ENCODE measurements around the gene PPCDC. TPM values are rescaled to one million over a fixed set of nuclear protein-coding genes. Genes with fewer than 3 reads are reported as not detected.

PPCDC gene
- 19.8 and 20.7 TPM in 2 replicates for polyA plus RNA-seq (2012; rRNA removed)
- 8.5 and 11.6 TPM in 2 replicates for polyA plus RNA-seq (2012; cell fraction: cytosol; rRNA removed)
- polyA plus RNA-seq (2012; cell fraction: nucleus; rRNA removed): 20.1 and 21.1 TPM in 2 replicates

- H3K4me3 ChIP-seq (ENCODE audit: low read depth in 2 of 2, low read length in 1 of 2): peak within 1 kb of the TSS; percentile 94 to 97
- no peaks in the 10 kb centered on the region for H3K9me2 ChIP-seq
- CTCF ChIA-PET: interaction anchor here (0.6 to 10.3 kb wide), 8 partner anchors 17 to 344 kb away, joined by 3 to 238 read pairs (median 3); partner anchors contain the start of genes C15orf39 and SCAMP5
- 5% methylated on average over 28 of the region's 40 CpGs for WGBS (ENCODE audit: low lambda C conversion rate)
- peak within 1 kb of the TSS; percentile 63 to 89 for H3K27ac ChIP-seq (ENCODE audit: low read depth in 2 of 2, low read length in 1 of 2)
- H3K36me3 ChIP-seq (replicated peaks in 1 of 2; ENCODE audit: control insufficient read depth in 1 of 2, insufficient read depth in 2 of 2, low read length in 1 of 2): peaks cover 0 to 7% of the 10 kb centered on the region in 2 experiments
- peaks cover 0 to 6% of the 10 kb centered on the region in 2 experiments; a peak in 1 of 4 replicates for H3K4me1 ChIP-seq (ENCODE audit: control insufficient read depth in 1 of 2, insufficient read depth in 2 of 2, low read depth in 1 of 2, low read length in 1 of 2)
- TF ChIP-seq PBX3 (IDR thresholded peaks at IDR 0.05) (0 out of 2 replicates have a peak, but pooled peaks have one; percentile 21), CHD2 (IDR thresholded peaks at IDR 0.05; ENCODE audit: low read length, partially characterized antibody) (peak; percentile 100), FOXM1 (IDR thresholded peaks at IDR 0.05; ENCODE audit: low read depth) (no peak), YY1 (IDR thresholded peaks at IDR 0.05; ENCODE audit: low read depth) (0 out of 2 replicates have a peak, but pooled peaks have one; percentile 44), GATA2 (CRISPR knock-in tag; IDR thresholded peaks at IDR 0.05) (no peak), ZBTB33 (IDR thresholded peaks at IDR 0.05; ENCODE audit: borderline replicate concordance, low read depth) (peak; percentile 100), MAX (IDR thresholded peaks at IDR 0.05; ENCODE audit: low read depth) (peak; percentile 72), SIN3A (IDR thresholded peaks at IDR 0.05; ENCODE audit: borderline replicate concordance, low read depth, low read length) (peak; percentile 99), REST (IDR thresholded peaks at IDR 0.05; ENCODE audit: low read depth, low read length) (0 out of 2 replicates have a peak, but pooled peaks have one; percentile 51), POLR2AphosphoS5 (IDR thresholded peaks at IDR 0.05; ENCODE audit: low read depth, low read length) (peak; percentile 97), SMC3 (IDR thresholded peaks at IDR 0.05; ENCODE audit: low read depth, low read length) (no peak), RXRA (IDR thresholded peaks at IDR 0.05; ENCODE audit: borderline replicate concordance, low read depth) (no peak), TAF1 (IDR thresholded peaks at IDR 0.05; ENCODE audit: borderline replicate concordance, low read depth, low read length) (peak; percentile 91), TCF12 (IDR thresholded peaks at IDR 0.05) (peak; percentile 29), IRF3 (IDR thresholded peaks at IDR 0.05; ENCODE audit: low read depth, low read length) (no peak), GABPA (IDR thresholded peaks at IDR 0.05; ENCODE audit: low read depth) (no peak), ELF1 (IDR thresholded peaks at IDR 0.05) (peak; percentile 73), RCOR1 (IDR thresholded peaks at IDR 0.05; ENCODE audit: low read length) (no peak), NRF1 (IDR thresholded peaks at IDR 0.05; ENCODE audit: low read depth, low read length) (peak; percentile 37; the same call in 1 of the 2 replicates), USF2 (IDR thresholded peaks at IDR 0.05; ENCODE audit: borderline replicate concordance, low read depth, low read length) (no peak)
- peak within 1 kb of the TSS; percentile 99 for H3K4me2 ChIP-seq
- H3F3A ChIP-seq (replicated peaks; ENCODE audit: insufficient read depth): no peaks in the 10 kb centered on the region
- DNase-seq: peak; percentile 97
- peak within 1 kb of the TSS; percentile 94 for H2AFZ ChIP-seq (ENCODE audit: low read depth)
- POLR2A ChIA-PET: interaction anchor here (0.6 to 1.6 kb wide), 15 partner anchors 12 to 192 kb away, joined by 3 to 15 read pairs (median 4); partner anchors contain the start of genes C15orf39, COX5A, RPP25 and SCAMP5
- H3K79me2 ChIP-seq (ENCODE audit: insufficient read depth): peaks cover 15% of the 10 kb centered on the region
- no peaks in the 10 kb centered on the region for H3K9me3 ChIP-seq
- no peaks in the 10 kb centered on the region for H3K27me3 ChIP-seq (ENCODE audit: insufficient read depth)
- no peaks in the 10 kb centered on the region for H4K20me1 ChIP-seq (ENCODE audit: insufficient read depth)
- peak within 1 kb of the TSS; percentile 100 for H3K9ac ChIP-seq
Observed at GRCh38 chr15:75023181-75023871, at the start of gene PPCDC. TSS of gene PPCDC (plus strand) at chr15:75023590. CDS start at chr15:75028319, 4,729 bp downstream.
